Keratinocyte (primary cell): ENCODE data around the gene TFPT. TPM values are rescaled to one million over a fixed set of nuclear protein-coding genes. Genes with fewer than 3 reads are reported as not detected.

Experiments used
- DNase-seq: peaks from one replicate; pipeline ENCODE4 v3.0.0-alpha.2; 2011; ENCODE audit warnings: low read depth, missing footprints, low spot score
- FAIRE-seq: peaks from 2 replicates; lab custom pipeline; 2011; peaks lifted over from hg19 to GRCh38; lab: Jason Lieb, UNC
- H2AFZ ChIP-seq: 2 replicates; pipeline ENCODE4 v1.6.0; 2012; ENCODE audit warnings: low read length, control low read depth, inconsistent platforms; ENCODE audit not compliant: control insufficient read depth
- H3K27ac ChIP-seq: 2 replicates; pipeline ENCODE4 v1.5.1; 2011; ENCODE audit warnings: low read length; ENCODE audit not compliant: control insufficient read depth, insufficient read depth
- H3K27me3 ChIP-seq: 3 replicates; pipeline ENCODE4 v1.6.0; 2011; ENCODE audit warnings: low read length; ENCODE audit not compliant: control insufficient read depth, insufficient read depth; ENCODE audit errors: extremely low read depth
- H3K36me3 ChIP-seq, 2 experiments: 2 replicates in 1 of 2; 3 replicates in 1 of 2; pipeline ENCODE4 v1.5.1; 2011; ENCODE audit warnings: low read length in 2 of 2, mild to moderate bottlenecking in 1 of 2; ENCODE audit not compliant: control insufficient read depth in 2 of 2, insufficient read depth in 2 of 2; ENCODE audit errors: extremely low read depth in 1 of 2
- H3K4me1 ChIP-seq: 3 replicates; pipeline ENCODE4 v1.5.1; 2011; ENCODE audit warnings: low read length; ENCODE audit not compliant: control insufficient read depth, insufficient read depth; ENCODE audit errors: extremely low read depth
- H3K4me2 ChIP-seq: 3 replicates; pipeline ENCODE4 v1.6.0; 2011; ENCODE audit warnings: low read depth, low read length; ENCODE audit not compliant: control insufficient read depth, insufficient read depth; ENCODE audit errors: extremely low read depth
- H3K4me3 ChIP-seq, 3 experiments: fragments of 200-600 bp in 1 of 3; sonication (generic) in 1 of 3; 2 replicates in 2 of 3; 3 replicates in 1 of 3; pipeline ENCODE4 v1.5.1; 2011 to 2016; ENCODE audit warnings: low read length in 3 of 3, mild to moderate bottlenecking in 3 of 3, control low read depth in 2 of 3, inconsistent platforms in 1 of 3, low read depth in 1 of 3, mixed read lengths in 1 of 3, mixed run types in 1 of 3, moderate library complexity in 1 of 3; ENCODE audit not compliant: control insufficient read depth in 2 of 3, insufficient read depth in 2 of 3; ENCODE audit errors: extremely low read depth in 1 of 3
- H3K79me2 ChIP-seq: 2 replicates; pipeline ENCODE4 v1.6.0; 2012; ENCODE audit warnings: low read length; ENCODE audit not compliant: control insufficient read depth, insufficient read depth
- H3K9ac ChIP-seq: 3 replicates; pipeline ENCODE4 v1.6.0; 2011; ENCODE audit warnings: low read length; ENCODE audit not compliant: control insufficient read depth, insufficient read depth; ENCODE audit errors: extremely low read depth
- H3K9me1 ChIP-seq: 3 replicates; pipeline ENCODE4 v1.6.0; 2011; ENCODE audit warnings: low read length; ENCODE audit not compliant: control insufficient read depth, insufficient read depth; ENCODE audit errors: extremely low read depth
- H3K9me3 ChIP-seq: 2 replicates; pipeline ENCODE4 v1.5.1; 2012; ENCODE audit warnings: low read depth, low read length; ENCODE audit not compliant: control insufficient read depth
- H4K20me1 ChIP-seq: 3 replicates; pipeline ENCODE4 v1.6.0; 2011; ENCODE audit warnings: low read length; ENCODE audit not compliant: control insufficient read depth, insufficient read depth; ENCODE audit errors: extremely low read depth
- EZH2 ChIP-seq: IDR thresholded peaks from one replicate; pipeline ENCODE4 v1.6.1; 2012; ENCODE audit warnings: inconsistent platforms, mild to moderate bottlenecking, low read length, moderate library complexity
- dilution Hi-C: fragments of 300-500 bp; cut with MboI; formaldehyde crosslinking; loops from one replicate; pipeline ENCODE4 v1.7.0; 2020; ENCODE audit warnings: low sequenced_read_pairs; ENCODE audit not compliant: extremely low pct_ligation_motif_present
- polyA plus RNA-seq, 5 experiments: library from polyadenylated mRNA; depleted of rRNA in 3 of 5; stranded (reverse) in 3 of 5; stranded (forward) in 1 of 5; unstranded in 1 of 5; fragments of >200 nt; gene quantifications; 1 replicate in 1 of 5; 2 replicates in 3 of 5; 3 replicates in 1 of 5; pipeline versions ENCODE4 v1.2.1 to v1.2.3, GENCODE V29; 2011 to 2012; ENCODE audit warnings: missing spikeins in 2 of 5, low read depth in 1 of 5, low replicate concordance in 1 of 5
- TF ChIP-seq, protein P1 (sequence below), 3 experiments: IDR thresholded peaks in 1 of 3; conservative IDR thresholded peaks in 1 of 3; optimal IDR thresholded peaks in 1 of 3; 2 replicates in 2 of 3; 3 replicates in 1 of 3; pipeline versions ENCODE3 to v1.5.1; 2011; ENCODE audit warnings: low read length in 3 of 3, mild to moderate bottlenecking in 3 of 3, moderate library complexity in 2 of 3, control low read depth in 1 of 3, inconsistent platforms in 1 of 3; ENCODE audit not compliant: insufficient read depth in 2 of 3; ENCODE audit errors: extremely low read depth in 1 of 3

The TFPT gene
- polyA plus RNA-seq, 1 donor (not counting 4 experiments of a cell fraction or from before 2014, with no cell fraction given) = 6.8 TPM

DNA sequence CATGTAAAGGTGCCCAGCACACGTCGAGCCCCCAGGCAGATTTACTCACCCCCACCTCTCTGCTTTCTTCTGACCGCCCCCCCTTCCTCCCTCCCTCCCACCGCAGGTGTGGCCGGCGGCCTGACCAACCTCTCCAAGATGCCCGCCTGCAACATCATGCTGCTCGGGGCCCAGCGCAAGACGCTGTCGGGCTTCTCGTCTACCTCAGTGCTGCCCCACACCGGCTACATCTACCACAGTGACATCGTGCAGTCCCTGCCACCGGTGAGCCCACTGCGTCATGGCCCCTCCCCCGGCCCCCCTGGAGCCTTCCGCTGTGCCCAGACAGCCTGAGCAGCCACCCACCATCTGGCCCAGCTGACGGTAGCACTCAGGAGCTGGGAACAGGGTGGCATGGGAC, 8.9 kb upstream of the TFPT start:
- Histone ChIP-seq H3K36me3 (peaks cover 37 to 60% of the 10 kb centered on the region in 2 experiments), H3K9me3 (no peaks in the 10 kb centered on the region), H3K79me2 (no peaks in the 10 kb centered on the region), H3K27ac (no peak overlapping the region), H3K27me3 (no peaks in the 10 kb centered on the region), H3K4me3 (no peak overlapping the region), H3K4me1 (no peaks in the 10 kb centered on the region), H3K9me1 (no peaks in the 10 kb centered on the region), H3K4me2 (no peak overlapping the region), H3K9ac (no peak overlapping the region), H4K20me1 (no peaks in the 10 kb centered on the region), H2AFZ (no peak overlapping the region)
- no peak for TF ChIP-seq EZH2
- TF ChIP-seq, protein P1, sequence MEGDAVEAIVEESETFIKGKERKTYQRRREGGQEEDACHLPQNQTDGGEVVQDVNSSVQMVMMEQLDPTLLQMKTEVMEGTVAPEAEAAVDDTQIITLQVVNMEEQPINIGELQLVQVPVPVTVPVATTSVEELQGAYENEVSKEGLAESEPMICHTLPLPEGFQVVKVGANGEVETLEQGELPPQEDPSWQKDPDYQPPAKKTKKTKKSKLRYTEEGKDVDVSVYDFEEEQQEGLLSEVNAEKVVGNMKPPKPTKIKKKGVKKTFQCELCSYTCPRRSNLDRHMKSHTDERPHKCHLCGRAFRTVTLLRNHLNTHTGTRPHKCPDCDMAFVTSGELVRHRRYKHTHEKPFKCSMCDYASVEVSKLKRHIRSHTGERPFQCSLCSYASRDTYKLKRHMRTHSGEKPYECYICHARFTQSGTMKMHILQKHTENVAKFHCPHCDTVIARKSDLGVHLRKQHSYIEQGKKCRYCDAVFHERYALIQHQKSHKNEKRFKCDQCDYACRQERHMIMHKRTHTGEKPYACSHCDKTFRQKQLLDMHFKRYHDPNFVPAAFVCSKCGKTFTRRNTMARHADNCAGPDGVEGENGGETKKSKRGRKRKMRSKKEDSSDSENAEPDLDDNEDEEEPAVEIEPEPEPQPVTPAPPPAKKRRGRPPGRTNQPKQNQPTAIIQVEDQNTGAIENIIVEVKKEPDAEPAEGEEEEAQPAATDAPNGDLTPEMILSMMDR (optimal IDR thresholded peaks at IDR 0.05 in 1 of 3, IDR thresholded peaks at IDR 0.05 in 1 of 3, conservative IDR thresholded peaks at IDR 0.05 in 1 of 3; ENCODE audit: extremely low read depth in 1 of 3, insufficient read depth in 2 of 3, low read length in 3 of 3) = no peak
- dilution Hi-C loops = no loop called here
- DNase-seq (no peak), FAIRE-seq (no peak)

DNA sequence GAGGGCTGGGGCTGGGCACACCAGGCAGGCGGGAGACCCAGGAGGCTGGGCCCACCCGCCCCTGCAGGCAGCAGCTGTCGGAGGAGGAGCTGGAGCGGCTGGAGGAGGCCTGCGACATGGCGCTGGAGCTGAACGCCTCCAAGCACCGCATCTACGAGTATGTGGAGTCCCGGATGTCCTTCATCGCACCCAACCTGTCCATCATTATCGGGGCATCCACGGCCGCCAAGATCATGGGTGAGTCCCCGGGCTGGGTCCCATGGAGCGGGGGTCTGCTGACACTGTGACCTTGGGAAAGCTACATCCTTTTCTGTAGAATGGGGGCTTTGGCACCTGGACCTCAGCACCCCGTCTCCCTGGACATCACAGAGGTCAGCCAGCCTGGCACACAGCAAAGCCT, 8.2 kb upstream of the TFPT start:
- FAIRE-seq (no peak), DNase-seq (no peak)
- Histone ChIP-seq H4K20me1 (no peaks in the 10 kb centered on the region), H3K9me1 (no peaks in the 10 kb centered on the region), H3K4me2 (no peak overlapping the region), H3K4me3 (no peak overlapping the region), H2AFZ (no peak overlapping the region), H3K36me3 (peaks cover 32 to 53% of the 10 kb centered on the region in 2 experiments), H3K9ac (no peak overlapping the region), H3K79me2 (no peaks in the 10 kb centered on the region), H3K27me3 (no peaks in the 10 kb centered on the region), H3K9me3 (no peaks in the 10 kb centered on the region), H3K4me1 (no peaks in the 10 kb centered on the region), H3K27ac (no peak overlapping the region)
- dilution Hi-C loops = no loop called here
- TF ChIP-seq, protein P1 (optimal IDR thresholded peaks at IDR 0.05 in 1 of 3, IDR thresholded peaks at IDR 0.05 in 1 of 3, conservative IDR thresholded peaks at IDR 0.05 in 1 of 3; ENCODE audit: extremely low read depth in 1 of 3, insufficient read depth in 2 of 3, low read length in 3 of 3) = no peak
- no peak for TF ChIP-seq EZH2
